ENCODE results near the gene PPIE.
A peak's percentile ranks its signal among the peaks of the same experiment; 100 is the strongest.

The PPIE gene

GRCh38 chr1:39738622-39739366, at the start of gene PPIE:
PPIE (plus strand) TSS chr1:39738882; CDS start chr1:39738901, 19 bp downstream.
- Mint-ChIP-seq H3K27me3 (ENCODE audit: low read depth) (peaks cover 2% of the 10 kb centered on the region), H3K4me3 (peak within 1 kb of the TSS; percentile 98), H3K27ac (peak within 1 kb of the TSS; percentile 96), H3K9me3 (peaks cover 3% of the 10 kb centered on the region), H3K36me3 (ENCODE audit: low read depth) (peaks cover 39% of the 10 kb centered on the region), H3K4me1 (ENCODE audit: low read depth) (peaks cover 33% of the 10 kb centered on the region)
- peak; percentile 88 for DNase-seq (ENCODE audit: low spot score)

- H3K36me3 Mint-ChIP-seq (ENCODE audit: low read depth): no peaks in the 10 kb centered on the region
- no peak for DNase-seq (ENCODE audit: low spot score)
- H3K9me3 Mint-ChIP-seq: no peaks in the 10 kb centered on the region
- H3K27ac Mint-ChIP-seq: no peak overlapping the region
- H3K4me3 Mint-ChIP-seq: no peak overlapping the region
- peaks cover 74% of the 10 kb centered on the region for H3K27me3 Mint-ChIP-seq (ENCODE audit: low read depth)
- peaks cover 16% of the 10 kb centered on the region for H3K4me1 Mint-ChIP-seq (ENCODE audit: low read depth)
These were observed 49.5 kb upstream of the PPIE start for GRCh38 chr1:39689214-39689613.

DNA sequence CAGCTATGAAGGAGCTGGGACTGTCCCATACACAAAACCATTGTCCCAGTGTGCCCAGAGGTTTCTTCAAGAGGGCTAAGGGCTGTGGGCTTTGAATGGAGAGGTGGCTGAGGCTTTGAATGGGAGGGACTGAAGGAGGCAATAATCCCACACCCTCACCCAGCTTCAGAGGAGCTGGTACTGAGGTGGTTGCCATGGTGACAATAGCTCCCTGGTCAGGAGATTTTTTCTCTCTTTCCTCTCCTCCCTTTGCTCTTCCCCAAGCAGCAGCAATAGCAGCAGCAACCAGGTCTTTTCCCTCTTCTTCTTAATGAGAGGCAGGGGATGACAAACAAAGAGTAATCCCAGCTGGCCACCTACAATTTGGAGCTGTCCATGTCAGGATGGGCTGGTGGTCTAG, 49.0 kb upstream of the PPIE start:
- H3K4me3 Mint-ChIP-seq: no peak overlapping the region
- no peak for DNase-seq (ENCODE audit: low spot score)
- peaks cover 74% of the 10 kb centered on the region for H3K27me3 Mint-ChIP-seq (ENCODE audit: low read depth)
- no peaks in the 10 kb centered on the region for H3K9me3 Mint-ChIP-seq
- H3K27ac Mint-ChIP-seq: no peak overlapping the region
- peaks cover 16% of the 10 kb centered on the region for H3K4me1 Mint-ChIP-seq (ENCODE audit: low read depth)
- H3K36me3 Mint-ChIP-seq (ENCODE audit: low read depth): no peaks in the 10 kb centered on the region

GRCh38 chr1:39690225-39690624, 48.5 kb upstream of the PPIE start:
- Mint-ChIP-seq H3K4me1 (ENCODE audit: low read depth) (peaks cover 16% of the 10 kb centered on the region), H3K36me3 (ENCODE audit: low read depth) (no peaks in the 10 kb centered on the region), H3K27ac (peak overlapping the region; percentile 39), H3K27me3 (ENCODE audit: low read depth) (peaks cover 74% of the 10 kb centered on the region), H3K4me3 (peak overlapping the region; percentile 83), H3K9me3 (no peaks in the 10 kb centered on the region)
- no peak for DNase-seq (ENCODE audit: low spot score)

DNA sequence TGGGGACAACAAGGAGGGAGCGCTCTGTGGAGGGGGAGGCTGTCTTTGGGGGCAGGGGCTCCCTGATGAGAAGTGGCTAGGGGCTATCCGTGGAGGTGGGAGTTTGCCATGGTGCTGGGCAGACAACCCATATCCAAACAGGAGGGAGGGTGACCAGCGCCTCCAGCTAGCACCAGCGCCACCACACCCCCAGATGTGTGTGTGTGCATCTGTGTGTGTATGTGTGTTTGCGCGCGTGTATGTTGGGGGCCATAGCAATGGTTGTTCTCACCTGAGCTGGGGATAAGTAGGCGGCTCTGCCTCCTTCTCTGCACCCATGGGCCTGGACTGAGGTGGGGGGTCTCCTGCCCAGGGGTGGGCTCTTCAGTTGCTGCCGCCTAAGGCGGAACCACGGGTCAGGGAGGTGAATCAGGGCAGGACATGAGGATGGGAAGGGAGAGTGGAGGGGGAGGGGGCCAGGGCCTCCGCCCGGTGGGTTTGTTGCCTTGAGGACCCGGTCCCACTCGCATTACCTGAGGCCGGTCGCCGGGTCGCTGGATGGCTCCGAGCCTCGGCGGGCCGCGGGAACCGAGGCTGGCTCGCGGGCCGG, 47.8 kb upstream of the PPIE start:
- Mint-ChIP-seq H3K4me3 (peak overlapping the region; percentile 83), H3K9me3 (no peaks in the 10 kb centered on the region), H3K4me1 (ENCODE audit: low read depth) (peaks cover 16% of the 10 kb centered on the region), H3K27ac (peak overlapping the region; percentile 55), H3K36me3 (ENCODE audit: low read depth) (no peaks in the 10 kb centered on the region), H3K27me3 (ENCODE audit: low read depth) (peaks cover 74% of the 10 kb centered on the region)
- no peak for DNase-seq (ENCODE audit: low spot score)

DNA sequence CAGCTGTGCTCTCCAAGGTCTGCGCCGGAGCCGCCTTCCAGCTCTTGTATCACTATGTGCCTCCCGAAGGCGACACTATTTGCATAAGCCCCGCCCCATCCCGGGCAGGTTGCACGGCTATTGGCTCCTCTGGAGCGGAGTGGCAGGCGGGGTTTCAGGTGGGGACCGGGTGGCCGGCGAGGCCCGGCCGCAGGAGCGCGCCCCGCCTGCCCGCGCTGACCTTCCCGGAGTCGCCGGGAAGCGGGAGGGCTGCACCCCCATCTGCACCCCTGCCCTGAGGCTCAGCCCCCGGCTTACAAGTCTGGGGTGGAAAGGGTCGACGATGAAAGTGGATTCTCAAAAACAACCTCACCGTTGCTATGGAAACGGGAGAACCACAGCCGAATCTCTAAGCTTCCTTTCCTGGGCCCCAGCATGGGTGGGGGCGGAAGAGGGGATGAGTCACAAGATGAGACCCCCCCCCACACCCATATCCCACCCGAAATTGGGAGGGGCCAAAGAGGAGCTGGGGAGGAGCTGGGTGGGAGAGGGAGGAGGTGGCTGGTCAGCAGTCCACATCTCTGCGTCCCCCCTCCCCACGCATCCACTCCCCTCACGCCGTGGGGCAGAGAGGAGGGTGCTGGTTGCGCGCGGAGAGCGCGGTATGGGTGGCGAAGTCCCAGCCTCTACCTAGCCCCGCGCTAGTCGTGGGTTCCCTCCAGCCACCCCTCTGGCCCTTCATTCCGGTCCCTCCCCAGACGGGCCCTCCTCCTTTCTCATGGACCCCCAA, 47.1 kb upstream of the PPIE start, which contains the start of gene HPCAL4:
HPCAL4 (minus strand) TSS at position 51 of the 769 bp plus-strand sequence. CDS start 6,830 bp downstream, outside the sequence.
- H3K4me1 Mint-ChIP-seq (ENCODE audit: low read depth): peaks cover 16% of the 10 kb centered on the region
- peaks cover 72% of the 10 kb centered on the region for H3K27me3 Mint-ChIP-seq (ENCODE audit: low read depth)
- DNase-seq (ENCODE audit: low spot score): peak; percentile 87
- no peaks in the 10 kb centered on the region for H3K9me3 Mint-ChIP-seq
- H3K36me3 Mint-ChIP-seq (ENCODE audit: low read depth): no peaks in the 10 kb centered on the region
- peak within 1 kb of the TSS; percentile 83 for H3K4me3 Mint-ChIP-seq
- H3K27ac Mint-ChIP-seq: peak within 1 kb of the TSS; percentile 55

- DNase-seq (ENCODE audit: low spot score): no peak
These were observed 46.3 kb upstream of the PPIE start for GRCh38 chr1:39692152-39693074.

DNA sequence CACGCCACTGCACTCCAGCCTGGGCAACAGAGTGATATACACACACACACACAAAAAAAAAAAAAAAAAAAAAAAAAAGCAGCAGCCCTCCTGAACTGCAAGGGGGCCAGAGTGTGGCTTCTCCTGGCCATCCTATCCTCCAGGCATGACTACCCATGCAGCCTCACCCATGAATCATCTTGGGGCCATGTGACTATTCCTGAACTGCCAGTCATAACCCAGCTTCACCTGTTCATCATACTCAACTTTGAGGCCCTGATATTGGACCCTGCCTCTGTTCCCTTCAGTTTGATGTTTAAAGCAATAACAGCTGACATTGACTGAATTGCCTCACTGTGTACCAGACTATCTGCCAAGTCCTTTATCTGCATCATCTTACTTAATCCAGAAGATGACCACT, 44.7 kb upstream of the PPIE start:
- no peak overlapping the region for H3K27ac Mint-ChIP-seq
- peaks cover 69% of the 10 kb centered on the region for H3K27me3 Mint-ChIP-seq (ENCODE audit: low read depth)

More at GRCh38 chr1:39692152-39693074, 46.3 kb upstream of the PPIE start:
- Mint-ChIP-seq H3K9me3 (no peaks in the 10 kb centered on the region), H3K4me1 (ENCODE audit: low read depth) (peaks cover 16% of the 10 kb centered on the region), H3K36me3 (ENCODE audit: low read depth) (no peaks in the 10 kb centered on the region), H3K27me3 (ENCODE audit: low read depth) (peaks cover 73% of the 10 kb centered on the region), H3K27ac (no peak overlapping the region), H3K4me3 (peak overlapping the region; percentile 36)

GRCh38 chr1:39695016-39695415, 43.7 kb upstream of the PPIE start:
- no peaks in the 10 kb centered on the region for H3K36me3 Mint-ChIP-seq (ENCODE audit: low read depth)
- peaks cover 62% of the 10 kb centered on the region for H3K27me3 Mint-ChIP-seq (ENCODE audit: low read depth)
- peaks cover 15% of the 10 kb centered on the region for H3K4me1 Mint-ChIP-seq (ENCODE audit: low read depth)
- H3K27ac Mint-ChIP-seq: no peak overlapping the region
- no peak overlapping the region for H3K4me3 Mint-ChIP-seq
- H3K9me3 Mint-ChIP-seq: no peaks in the 10 kb centered on the region
- DNase-seq (ENCODE audit: low spot score): no peak

More for the DNA sequence above, 44.7 kb upstream of the PPIE start:
- Mint-ChIP-seq H3K36me3 (ENCODE audit: low read depth) (no peaks in the 10 kb centered on the region), H3K4me1 (ENCODE audit: low read depth) (peaks cover 16% of the 10 kb centered on the region), H3K4me3 (no peak overlapping the region), H3K9me3 (no peaks in the 10 kb centered on the region)
- DNase-seq (ENCODE audit: low spot score): no peak

DNA sequence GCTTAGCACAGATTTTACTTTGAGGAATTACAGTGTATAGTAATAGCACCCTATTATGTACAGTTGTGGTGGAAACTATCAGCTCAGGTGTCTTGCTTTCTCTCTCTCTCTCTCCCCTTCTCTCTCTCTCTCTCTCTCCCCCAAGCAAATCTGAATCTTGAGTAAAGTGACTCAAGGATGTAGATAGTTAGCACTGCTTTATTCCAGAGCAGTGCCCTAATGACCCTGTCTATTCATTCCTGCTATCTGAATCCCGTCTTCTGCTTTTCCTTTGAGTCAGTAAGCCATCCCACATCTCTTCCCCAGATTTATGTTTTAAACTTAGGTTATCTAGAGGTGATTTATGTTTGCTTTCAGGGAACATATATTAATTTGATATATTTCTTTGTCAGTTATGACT, 42.2 kb upstream of the PPIE start:
- H3K4me1 Mint-ChIP-seq (ENCODE audit: low read depth): peaks cover 5% of the 10 kb centered on the region
- DNase-seq (ENCODE audit: low spot score): no peak
- no peak overlapping the region for H3K4me3 Mint-ChIP-seq
- no peak overlapping the region for H3K27ac Mint-ChIP-seq
- H3K27me3 Mint-ChIP-seq (ENCODE audit: low read depth): peaks cover 57% of the 10 kb centered on the region
- H3K36me3 Mint-ChIP-seq (ENCODE audit: low read depth): no peaks in the 10 kb centered on the region
- no peaks in the 10 kb centered on the region for H3K9me3 Mint-ChIP-seq

- H3K9me3 Mint-ChIP-seq: no peaks in the 10 kb centered on the region
These were observed 40.1 kb upstream of the PPIE start for GRCh38 chr1:39698568-39698967.

GRCh38 chr1:39699419-39699818, 39.3 kb upstream of the PPIE start:
- peaks cover 46% of the 10 kb centered on the region for H3K27me3 Mint-ChIP-seq (ENCODE audit: low read depth)
- no peaks in the 10 kb centered on the region for H3K36me3 Mint-ChIP-seq (ENCODE audit: low read depth)
- no peak overlapping the region for H3K27ac Mint-ChIP-seq
- H3K9me3 Mint-ChIP-seq: no peaks in the 10 kb centered on the region
- no peak overlapping the region for H3K4me3 Mint-ChIP-seq
- no peak for DNase-seq (ENCODE audit: low spot score)
- H3K4me1 Mint-ChIP-seq (ENCODE audit: low read depth): no peaks in the 10 kb centered on the region

More at GRCh38 chr1:39698568-39698967, 40.1 kb upstream of the PPIE start:
- Mint-ChIP-seq H3K27me3 (ENCODE audit: low read depth) (peaks cover 52% of the 10 kb centered on the region), H3K4me3 (no peak overlapping the region), H3K27ac (no peak overlapping the region), H3K4me1 (ENCODE audit: low read depth) (no peaks in the 10 kb centered on the region), H3K36me3 (ENCODE audit: low read depth) (no peaks in the 10 kb centered on the region)
- DNase-seq (ENCODE audit: low spot score): no peak

GRCh38 chr1:39700348-39700747, 38.3 kb upstream of the PPIE start:
- H3K4me1 Mint-ChIP-seq (ENCODE audit: low read depth): no peaks in the 10 kb centered on the region
- no peaks in the 10 kb centered on the region for H3K9me3 Mint-ChIP-seq
- no peaks in the 10 kb centered on the region for H3K36me3 Mint-ChIP-seq (ENCODE audit: low read depth)
- H3K27me3 Mint-ChIP-seq (ENCODE audit: low read depth): peaks cover 38% of the 10 kb centered on the region
- no peak for DNase-seq (ENCODE audit: low spot score)
- no peak overlapping the region for H3K4me3 Mint-ChIP-seq
- no peak overlapping the region for H3K27ac Mint-ChIP-seq

Measured in T-helper 2 cell treated with Interferon-gamma antibody and Interleukin-4, amounts not matched to agents 5 μg/mL and 100 μg/mL, for 36 hours (primary cell).